H9 (cell line): ENCODE measurements around the gene ZNF865. TPM values are rescaled to one million over a fixed set of nuclear protein-coding genes. Genes with fewer than 3 reads are reported as not detected.

Experiments used
- DNase-seq: peaks from one replicate; pipeline ENCODE4 v3.0.0-alpha.2; 2017
- H2AFZ ChIP-seq: one replicate; pipeline ENCODE4 v1.6.1; 2013; ENCODE audit warnings: mild to moderate bottlenecking, low read length, control low read depth, moderate library complexity
- H2AK5ac ChIP-seq: 2 replicates; pipeline ENCODE4 v1.6.1; 2013; ENCODE audit warnings: low read length, control low read depth, mixed read lengths; ENCODE audit not compliant: insufficient read length
- H2BK120ac ChIP-seq: one replicate; pipeline ENCODE4 v1.6.1; 2013; ENCODE audit warnings: low read depth, mild to moderate bottlenecking, low read length, control low read depth, inconsistent platforms; ENCODE audit not compliant: poor library complexity, severe bottlenecking
- H2BK12ac ChIP-seq: 2 replicates; pipeline ENCODE4 v1.6.1; 2013; ENCODE audit warnings: low read length, control low read depth, mixed read lengths, low read depth; ENCODE audit not compliant: insufficient read length
- H2BK15ac ChIP-seq: 2 replicates; pipeline ENCODE4 v1.6.1; 2013; ENCODE audit warnings: low read depth, low read length, control low read depth
- H2BK20ac ChIP-seq: one replicate; pipeline ENCODE4 v1.6.1; 2013; ENCODE audit warnings: low read depth, mild to moderate bottlenecking, low read length, control low read depth, inconsistent platforms; ENCODE audit not compliant: poor library complexity, severe bottlenecking
- H2BK5ac ChIP-seq: 2 replicates; pipeline ENCODE4 v1.6.1; 2013; ENCODE audit warnings: low read length, control low read depth, mixed read lengths; ENCODE audit not compliant: insufficient read length
- H3K14ac ChIP-seq: 2 replicates; pipeline ENCODE4 v1.6.1; 2013; ENCODE audit warnings: low read length, control low read depth; ENCODE audit not compliant: insufficient read depth
- H3K18ac ChIP-seq: 2 replicates; pipeline ENCODE4 v1.6.1; 2013; ENCODE audit warnings: low read depth, mild to moderate bottlenecking, mixed read lengths, low read length, control low read depth; ENCODE audit not compliant: insufficient read length
- H3K23ac ChIP-seq: 2 replicates; pipeline ENCODE4 v1.6.1; 2013; ENCODE audit warnings: low read length, control low read depth, mixed read lengths, low read depth; ENCODE audit not compliant: insufficient read length
- H3K23me2 ChIP-seq: 2 replicates; pipeline ENCODE4 v1.6.1; 2013; ENCODE audit warnings: low read depth, mild to moderate bottlenecking, mixed read lengths, low read length, control low read depth; ENCODE audit not compliant: insufficient read length, poor library complexity, severe bottlenecking
- H3K27ac ChIP-seq: 2 replicates; pipeline ENCODE4 v1.5.1; 2013; ENCODE audit warnings: low read length, control low read depth, mixed read lengths, low read depth; ENCODE audit not compliant: insufficient read length
- H3K27me3 ChIP-seq: 2 replicates; pipeline ENCODE4 v1.6.1; 2013; ENCODE audit warnings: low read length, control low read depth, inconsistent platforms; ENCODE audit not compliant: insufficient read depth
- H3K4ac ChIP-seq: 2 replicates; pipeline ENCODE4 v1.6.1; 2013; ENCODE audit warnings: low read depth, mild to moderate bottlenecking, control low read depth, inconsistent platforms, low read length, moderate library complexity
- H3K4me1 ChIP-seq: 2 replicates; pipeline ENCODE4 v1.6.1; 2013; ENCODE audit warnings: low read length, control low read depth, inconsistent platforms; ENCODE audit not compliant: insufficient read depth
- H3K4me2 ChIP-seq: 2 replicates; pipeline ENCODE4 v1.6.1; 2013; ENCODE audit warnings: low read length, control low read depth, mixed read lengths; ENCODE audit not compliant: insufficient read length, insufficient read depth
- H3K56ac ChIP-seq: 2 replicates; pipeline ENCODE4 v1.6.1; 2013; ENCODE audit warnings: low read depth, mild to moderate bottlenecking, mixed read lengths, low read length, control low read depth; ENCODE audit not compliant: insufficient read length
- H3K79me1 ChIP-seq: 2 replicates; pipeline ENCODE4 v1.6.1; 2013; ENCODE audit warnings: low read depth, mild to moderate bottlenecking, moderate library complexity, low read length, control low read depth, inconsistent platforms; ENCODE audit not compliant: insufficient read depth, poor library complexity, severe bottlenecking
- H3K79me2 ChIP-seq: 2 replicates; pipeline ENCODE4 v1.6.1; 2013; ENCODE audit warnings: low read length, control low read depth, inconsistent platforms; ENCODE audit not compliant: insufficient read depth
- H3K9ac ChIP-seq: 2 replicates; pipeline ENCODE4 v1.6.1; 2013; ENCODE audit warnings: low read length, control low read depth, mixed read lengths; ENCODE audit not compliant: insufficient read length; ENCODE audit errors: extremely low read depth
- H3K9me3 ChIP-seq: one replicate; pipeline ENCODE4 v1.6.1; 2013; ENCODE audit warnings: low read depth, low read length, inconsistent platforms; ENCODE audit not compliant: control insufficient read depth
- H3T11ph ChIP-seq: one replicate; pipeline ENCODE4 v1.6.1; 2013; ENCODE audit warnings: mild to moderate bottlenecking, low read length, control low read depth, inconsistent platforms
- H4K20me1 ChIP-seq: one replicate; pipeline ENCODE4 v1.6.1; 2013; ENCODE audit not compliant: control insufficient read depth, insufficient read length, insufficient read depth
- H4K5ac ChIP-seq: 2 replicates; pipeline ENCODE4 v1.6.1; 2013; ENCODE audit warnings: low read depth, mild to moderate bottlenecking, mixed read lengths, low read length, control low read depth; ENCODE audit not compliant: insufficient read length
- H4K8ac ChIP-seq: replicated peaks from 2 replicates; pipeline ENCODE4 v1.6.1; 2013; ENCODE audit warnings: low read length, control low read depth, mixed read lengths, low read depth; ENCODE audit not compliant: insufficient read length
- H4K91ac ChIP-seq: 2 replicates; pipeline ENCODE4 v1.6.1; 2013; ENCODE audit warnings: low read depth, mild to moderate bottlenecking, moderate library complexity, mixed read lengths, low read length, control low read depth; ENCODE audit not compliant: insufficient read length
- H3K27ac Mint-ChIP-seq, 3 experiments: 2 replicates in 2 of 3; 3 replicates in 1 of 3; pipeline ENCODE4 v1.8.0; 2020 to 2021; ENCODE audit warnings: mixed read lengths in 3 of 3, mild to moderate bottlenecking in 1 of 3, moderate library complexity in 1 of 3
- H3K27me3 Mint-ChIP-seq: 2 replicates; pipeline ENCODE4 v1.8.0; 2021; ENCODE audit warnings: low read depth, mild to moderate bottlenecking, moderate library complexity, mixed read lengths
- H3K36me3 Mint-ChIP-seq, 3 experiments: 2 replicates in 2 of 3; 3 replicates in 1 of 3; pipeline ENCODE4 v1.8.0; 2020 to 2021; ENCODE audit warnings: low read depth in 3 of 3, mixed read lengths in 3 of 3; ENCODE audit not compliant: insufficient read depth in 1 of 3
- H3K4me1 Mint-ChIP-seq, 2 experiments: 2 replicates each; pipeline ENCODE4 v1.8.0; 2020; ENCODE audit warnings: mixed read lengths in 2 of 2
- H3K4me3 Mint-ChIP-seq, 2 experiments: 2 replicates in 1 of 2; 3 replicates in 1 of 2; pipeline ENCODE4 v1.8.0; 2020 to 2021; ENCODE audit warnings: mild to moderate bottlenecking in 2 of 2, mixed read lengths in 2 of 2, moderate library complexity in 1 of 2
- H3K9me3 Mint-ChIP-seq, 2 experiments: 2 replicates in 1 of 2; 3 replicates in 1 of 2; pipeline ENCODE4 v1.8.0; 2020; ENCODE audit warnings: mild to moderate bottlenecking in 2 of 2, mixed read lengths in 2 of 2, moderate library complexity in 1 of 2
- WGBS: extraction: QIAGEN DNeasy Blood & Tissue Kit; methylation state at CpG from one replicate; pipeline ENCODE4 v1.1.7; 2013; ENCODE audit warnings: missing lambda C conversion rate, low lambda C conversion rate, mixed read lengths; ENCODE audit not compliant: insufficient read length; ENCODE audit errors: extremely low coverage; 5-methylcytosine and 5-hydroxymethylcytosine counted together
- total RNA-seq: library from RNA; stranded (reverse); gene quantifications from 2 replicates; pipeline ENCODE4 v1.2.1, GENCODE V29; 2021
- TF ChIP-seq, protein P1 (sequence below): fragments of 200-600 bp; sonication (generic); conservative IDR thresholded peaks from 3 replicates; pipeline ENCODE4 v1.8.0; 2021; ENCODE audit warnings: antibody characterized with exemption, mild to moderate bottlenecking

ZNF865 gene
- total RNA-seq, 1 experiment from 2014 or later = 14.3 TPM

GRCh38 chr19:55666343-55667005, 61.0 kb downstream of the ZNF865 start:
- Mint-ChIP-seq H3K9me3 (no peaks in the 10 kb centered on the region), H3K4me1 (peaks cover 11 to 12% of the 10 kb centered on the region in 2 experiments), H3K27ac (no peak overlapping the region; a peak in 1 of 7 replicates), H3K27me3 (no peaks in the 10 kb centered on the region), H3K36me3 (peaks cover 73 to 92% (median 89%) of the 10 kb centered on the region in 3 experiments), H3K4me3 (no peak overlapping the region)
- Histone ChIP-seq H2BK12ac (no peak overlapping the region), H3K23me2 (no peaks in the 10 kb centered on the region), H3K14ac (no peak overlapping the region), H3K18ac (no peak overlapping the region), H3K4me1 (no peaks in the 10 kb centered on the region), H3K9ac (no peak overlapping the region), H3K4ac (no peak overlapping the region), H2AFZ (no peak overlapping the region), H3K27ac (no peak overlapping the region), H3T11ph (no peak overlapping the region), H2AK5ac (no peak overlapping the region), H4K8ac (no peak overlapping the region), H3K56ac (no peak overlapping the region), H3K9me3 (no peaks in the 10 kb centered on the region), H3K23ac (no peak overlapping the region), H3K4me2 (no peak overlapping the region), H2BK20ac (no peak overlapping the region), H4K5ac (no peak overlapping the region), H3K79me1 (no peaks in the 10 kb centered on the region), H2BK5ac (no peak overlapping the region), H4K20me1 (no peaks in the 10 kb centered on the region), H3K79me2 (peaks cover 7% of the 10 kb centered on the region; the same call in 1 of the 2 replicates), H2BK15ac (no peak overlapping the region), H4K91ac (no peak overlapping the region), H3K27me3 (no peaks in the 10 kb centered on the region), H2BK120ac (no peak overlapping the region)
- WGBS = no CpG with 5 or more reads among the region's 12 CpGs
- DNase-seq = no peak
- TF ChIP-seq, protein P1, sequence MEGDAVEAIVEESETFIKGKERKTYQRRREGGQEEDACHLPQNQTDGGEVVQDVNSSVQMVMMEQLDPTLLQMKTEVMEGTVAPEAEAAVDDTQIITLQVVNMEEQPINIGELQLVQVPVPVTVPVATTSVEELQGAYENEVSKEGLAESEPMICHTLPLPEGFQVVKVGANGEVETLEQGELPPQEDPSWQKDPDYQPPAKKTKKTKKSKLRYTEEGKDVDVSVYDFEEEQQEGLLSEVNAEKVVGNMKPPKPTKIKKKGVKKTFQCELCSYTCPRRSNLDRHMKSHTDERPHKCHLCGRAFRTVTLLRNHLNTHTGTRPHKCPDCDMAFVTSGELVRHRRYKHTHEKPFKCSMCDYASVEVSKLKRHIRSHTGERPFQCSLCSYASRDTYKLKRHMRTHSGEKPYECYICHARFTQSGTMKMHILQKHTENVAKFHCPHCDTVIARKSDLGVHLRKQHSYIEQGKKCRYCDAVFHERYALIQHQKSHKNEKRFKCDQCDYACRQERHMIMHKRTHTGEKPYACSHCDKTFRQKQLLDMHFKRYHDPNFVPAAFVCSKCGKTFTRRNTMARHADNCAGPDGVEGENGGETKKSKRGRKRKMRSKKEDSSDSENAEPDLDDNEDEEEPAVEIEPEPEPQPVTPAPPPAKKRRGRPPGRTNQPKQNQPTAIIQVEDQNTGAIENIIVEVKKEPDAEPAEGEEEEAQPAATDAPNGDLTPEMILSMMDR = no peak

Other genes with a start within 250 kb of the ZNF865 start
- 0.13 and 0.15 TPM in 2 replicates for gene GARIN5B, start 242.4 kb upstream of the ZNF865 start, total RNA-seq
- gene IL11, start 235.2 kb upstream of the ZNF865 start, total RNA-seq = 3.8 and 3.9 TPM in 2 replicates
- gene TMEM190, start 228.8 kb upstream of the ZNF865 start, total RNA-seq = 1.5 and 1.6 TPM in 2 replicates
- gene TMEM238, start 221.4 kb upstream of the ZNF865 start, total RNA-seq = 3.8 and 4.8 TPM in 2 replicates
- 2,076 and 2,130 TPM in 2 replicates for gene RPL28, start 219.7 kb upstream of the ZNF865 start, total RNA-seq
- 391 and 393 TPM in 2 replicates for gene UBE2S, start 197.9 kb upstream of the ZNF865 start, total RNA-seq
- 0.31 TPM in 2 replicates for gene SHISA7, start 162.3 kb upstream of the ZNF865 start, total RNA-seq
- gene ISOC2, start 144.0 kb upstream of the ZNF865 start, total RNA-seq = 68.2 and 72.2 TPM in 2 replicates
- gene C19orf85, start 140.9 kb upstream of the ZNF865 start, total RNA-seq = 1.2 and 2.1 TPM in 2 replicates
- 16.5 and 16.6 TPM in 2 replicates for gene ZNF628, start 129.0 kb upstream of the ZNF865 start, total RNA-seq
- gene NAT14, start 120.5 kb upstream of the ZNF865 start, total RNA-seq = 48.7 and 51.2 TPM in 2 replicates
- gene SSC5D, start 117.2 kb upstream of the ZNF865 start, total RNA-seq = 2.5 and 3.2 TPM in 2 replicates
- 2.5 and 2.8 TPM in 2 replicates for gene SBK2, start 68.5 kb upstream of the ZNF865 start, total RNA-seq
- 0.48 and 0.70 TPM in 2 replicates for gene SBK3, start 60.1 kb upstream of the ZNF865 start, total RNA-seq
- gene ZNF579, start 24.8 kb upstream of the ZNF865 start, total RNA-seq = 19.9 and 21.5 TPM in 2 replicates
- gene FIZ1, start 6.1 kb upstream of the ZNF865 start, total RNA-seq = 21.5 and 25.2 TPM in 2 replicates
- 2.9 and 3.0 TPM in 2 replicates for gene ZNF524, start 5.4 kb upstream of the ZNF865 start, total RNA-seq
- gene ZNF784, start 18.9 kb downstream of the ZNF865 start, total RNA-seq = 9.9 and 10.7 TPM in 2 replicates
- 22.4 and 22.8 TPM in 2 replicates for gene ZNF580, start 35.4 kb downstream of the ZNF865 start, total RNA-seq
- 65.1 and 68.0 TPM in 2 replicates for gene ZNF581, start 38.0 kb downstream of the ZNF865 start, total RNA-seq
- gene CCDC106, start 42.6 kb downstream of the ZNF865 start, total RNA-seq = 19.9 and 20.0 TPM in 2 replicates
- gene U2AF2, start 49.4 kb downstream of the ZNF865 start, total RNA-seq = 321 and 342 TPM in 2 replicates
- 158 and 159 TPM in 2 replicates for gene EPN1, start 69.6 kb downstream of the ZNF865 start, total RNA-seq
- gene NLRP9, start 132.8 kb downstream of the ZNF865 start, total RNA-seq = not detected in 2 replicates
- not detected in 2 replicates for gene RFPL4A, start 153.4 kb downstream of the ZNF865 start, total RNA-seq
- gene RFPL4AL1, start 163.5 kb downstream of the ZNF865 start, total RNA-seq = not detected in 2 replicates
- gene NLRP11, start 226.4 kb downstream of the ZNF865 start, total RNA-seq = not detected in 2 replicates
- gene NLRP4, start 230.9 kb downstream of the ZNF865 start, total RNA-seq = not detected in 2 replicates